ENCODE data around the gene ARID3A. TPM values are rescaled to one million over a fixed set of nuclear protein-coding genes. Genes with fewer than 3 reads are reported as not detected.

The ARID3A gene
- total RNA-seq, 2 experiments from 2014 or later = 9.9 to 21.6 TPM

DNA sequence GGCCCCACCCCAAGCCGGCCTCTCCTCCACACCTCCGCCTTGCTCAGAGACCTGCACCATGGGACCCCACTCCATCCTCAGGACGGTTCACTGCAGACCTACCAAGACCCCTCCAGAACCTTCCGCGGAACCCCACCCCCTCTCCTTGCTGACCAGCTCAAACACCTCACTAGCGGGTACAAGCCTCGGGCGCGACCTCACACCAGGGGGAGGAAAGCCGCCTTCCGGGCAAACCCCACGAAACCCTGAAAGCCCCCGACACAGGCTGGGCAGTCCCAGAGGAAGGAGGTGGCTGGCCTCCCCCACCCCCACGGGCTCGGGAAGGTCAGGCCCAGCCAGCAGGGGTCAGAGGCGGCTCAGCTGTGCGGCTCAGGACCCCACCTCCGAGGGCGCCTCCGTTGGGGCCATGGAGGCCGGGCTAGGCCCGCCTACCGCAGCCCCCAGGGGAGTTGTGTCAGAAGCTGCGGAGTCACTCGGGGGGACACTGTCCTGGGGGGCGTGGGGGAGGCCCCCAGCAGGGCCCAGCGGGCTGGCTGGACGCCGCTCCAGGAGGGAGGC, 84.2 kb downstream of the ARID3A start:
- no peaks in the 10 kb centered on the region for H3K4me1 ChIP-seq (ENCODE audit: insufficient read depth, low read length, poor library complexity, severe bottlenecking)
- ChIA-PET CTCF (ENCODE audit: unreplicated experiment) (no interaction called here), POLR2A (no interaction called here)
- H4K20me1 ChIP-seq (ENCODE audit: insufficient read depth, low read length) = no peaks in the 10 kb centered on the region
- DNase-seq (ENCODE audit: low spot score) = no peak
- no peak overlapping the region for H2AFZ ChIP-seq (ENCODE audit: low read length)
- H3K9me3 ChIP-seq (ENCODE audit: low read length) = no peaks in the 10 kb centered on the region
- H3K9me2 ChIP-seq (ENCODE audit: insufficient read depth, low read length) = no peaks in the 10 kb centered on the region
- no TSS peak for BruUV-seq (replicated peaks)
- H3K4me3 ChIP-seq (ENCODE audit: low read depth, low read length, poor library complexity, severe bottlenecking) = no peak overlapping the region
- H3K36me3 ChIP-seq (ENCODE audit: insufficient read depth, low read length) = peaks cover 78% of the 10 kb centered on the region
- intact Hi-C loops (cut with micrococcal nuclease; ENCODE audit: unreplicated experiment) = no loop called here
- H3K27ac ChIP-seq (ENCODE audit: low read depth, low read length, poor library complexity, severe bottlenecking) = no peak overlapping the region
- no peak overlapping the region for H3K4me2 ChIP-seq (ENCODE audit: low read length)
- TF ChIP-seq, protein P1, sequence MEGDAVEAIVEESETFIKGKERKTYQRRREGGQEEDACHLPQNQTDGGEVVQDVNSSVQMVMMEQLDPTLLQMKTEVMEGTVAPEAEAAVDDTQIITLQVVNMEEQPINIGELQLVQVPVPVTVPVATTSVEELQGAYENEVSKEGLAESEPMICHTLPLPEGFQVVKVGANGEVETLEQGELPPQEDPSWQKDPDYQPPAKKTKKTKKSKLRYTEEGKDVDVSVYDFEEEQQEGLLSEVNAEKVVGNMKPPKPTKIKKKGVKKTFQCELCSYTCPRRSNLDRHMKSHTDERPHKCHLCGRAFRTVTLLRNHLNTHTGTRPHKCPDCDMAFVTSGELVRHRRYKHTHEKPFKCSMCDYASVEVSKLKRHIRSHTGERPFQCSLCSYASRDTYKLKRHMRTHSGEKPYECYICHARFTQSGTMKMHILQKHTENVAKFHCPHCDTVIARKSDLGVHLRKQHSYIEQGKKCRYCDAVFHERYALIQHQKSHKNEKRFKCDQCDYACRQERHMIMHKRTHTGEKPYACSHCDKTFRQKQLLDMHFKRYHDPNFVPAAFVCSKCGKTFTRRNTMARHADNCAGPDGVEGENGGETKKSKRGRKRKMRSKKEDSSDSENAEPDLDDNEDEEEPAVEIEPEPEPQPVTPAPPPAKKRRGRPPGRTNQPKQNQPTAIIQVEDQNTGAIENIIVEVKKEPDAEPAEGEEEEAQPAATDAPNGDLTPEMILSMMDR (conservative IDR thresholded peaks at IDR 0.05; ENCODE audit: low read length) = no peak
- TF ChIP-seq EZH2phosphoT487 (IDR thresholded peaks at IDR 0.05; ENCODE audit: borderline replicate concordance, low read depth, low read length) = no peak
- peaks cover 4% of the 10 kb centered on the region; the same call in 1 of the 2 replicates for H3K79me2 ChIP-seq (ENCODE audit: insufficient read depth, low read depth, low read length)

- POLR2A ChIA-PET = no interaction called here
- CTCF ChIA-PET (ENCODE audit: unreplicated experiment) = no interaction called here
- peaks cover 85% of the 10 kb centered on the region for H3K36me3 ChIP-seq (ENCODE audit: insufficient read depth, low read length)
These were observed 85.0 kb downstream of the ARID3A start for GRCh38 chr19:1010586-1011510.

More at GRCh38 chr19:1010586-1011510, 85.0 kb downstream of the ARID3A start:
- no peaks in the 10 kb centered on the region for H4K20me1 ChIP-seq (ENCODE audit: insufficient read depth, low read length)
- H3K4me3 ChIP-seq (ENCODE audit: low read depth, low read length, poor library complexity, severe bottlenecking) = no peak overlapping the region
- no peak for DNase-seq (ENCODE audit: low spot score)
- TF ChIP-seq, protein P1 (conservative IDR thresholded peaks at IDR 0.05; ENCODE audit: low read length) = no peak
- TF ChIP-seq EZH2phosphoT487 (IDR thresholded peaks at IDR 0.05; ENCODE audit: borderline replicate concordance, low read depth, low read length) = no peak
- peaks cover 12% of the 10 kb centered on the region for H3K79me2 ChIP-seq (ENCODE audit: insufficient read depth, low read depth, low read length)
- intact Hi-C loops (cut with micrococcal nuclease; ENCODE audit: unreplicated experiment) = no loop called here
- H2AFZ ChIP-seq (ENCODE audit: low read length) = no peak overlapping the region
- H3K9me2 ChIP-seq (ENCODE audit: insufficient read depth, low read length) = no peaks in the 10 kb centered on the region
- H3K4me1 ChIP-seq (ENCODE audit: insufficient read depth, low read length, poor library complexity, severe bottlenecking) = no peaks in the 10 kb centered on the region
- H3K27ac ChIP-seq (ENCODE audit: low read depth, low read length, poor library complexity, severe bottlenecking) = no peak overlapping the region
- H3K4me2 ChIP-seq (ENCODE audit: low read length) = no peak overlapping the region
- BruUV-seq (replicated peaks) = no TSS peak
- H3K9me3 ChIP-seq (ENCODE audit: low read length) = no peaks in the 10 kb centered on the region
